Rectal smooth muscle tissue (tissue), 1 donor: ENCODE data around the gene SCN3A.

ENCODE experiments used
- H3K27ac ChIP-seq: one replicate; pipeline ENCODE4 v1.7.0; 2013; ENCODE audit warnings: low read depth, low read length, inconsistent platforms
- H3K27me3 ChIP-seq: one replicate; pipeline ENCODE4 v1.7.0; 2013; ENCODE audit warnings: low read length; ENCODE audit not compliant: control insufficient read depth, insufficient read depth
- H3K36me3 ChIP-seq: one replicate; pipeline ENCODE4 v1.7.0; 2013; ENCODE audit warnings: low read length; ENCODE audit not compliant: control insufficient read depth, insufficient read depth
- H3K4me1 ChIP-seq: one replicate; pipeline ENCODE4 v1.7.0; 2013; ENCODE audit warnings: low read length; ENCODE audit not compliant: control insufficient read depth, insufficient read depth
- H3K4me3 ChIP-seq: one replicate; pipeline ENCODE4 v1.7.0; 2013; ENCODE audit warnings: low read length
- H3K9ac ChIP-seq: one replicate; pipeline ENCODE4 v1.7.0; 2013; ENCODE audit warnings: low read length

Gene SCN3A

DNA sequence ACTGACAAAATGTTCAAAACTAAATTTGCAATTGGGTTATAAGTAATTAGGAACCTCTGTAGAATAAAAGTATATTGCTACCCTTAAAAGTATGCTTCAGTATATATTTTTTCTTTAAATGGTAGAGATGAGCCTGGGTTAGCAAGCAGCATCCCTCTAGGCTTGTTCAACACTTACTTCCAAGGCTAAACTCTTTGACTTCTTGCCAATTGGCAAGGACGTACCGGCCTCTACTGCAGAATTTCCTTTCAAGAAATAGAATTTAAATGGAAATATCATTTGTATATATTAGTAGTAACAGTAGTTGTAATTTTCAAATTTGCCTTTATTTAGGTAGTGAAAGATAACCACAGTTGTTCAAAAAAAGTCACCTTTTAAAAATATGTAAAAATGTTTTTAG, 143.4 kb downstream of the SCN3A start:
- H3K4me1 ChIP-seq: no peaks in the 10 kb centered on the region
- H3K9ac ChIP-seq: no peak overlapping the region
- no peak overlapping the region for H3K4me3 ChIP-seq
- H3K27ac ChIP-seq: no peak overlapping the region
- no peaks in the 10 kb centered on the region for H3K27me3 ChIP-seq
- no peaks in the 10 kb centered on the region for H3K36me3 ChIP-seq

DNA sequence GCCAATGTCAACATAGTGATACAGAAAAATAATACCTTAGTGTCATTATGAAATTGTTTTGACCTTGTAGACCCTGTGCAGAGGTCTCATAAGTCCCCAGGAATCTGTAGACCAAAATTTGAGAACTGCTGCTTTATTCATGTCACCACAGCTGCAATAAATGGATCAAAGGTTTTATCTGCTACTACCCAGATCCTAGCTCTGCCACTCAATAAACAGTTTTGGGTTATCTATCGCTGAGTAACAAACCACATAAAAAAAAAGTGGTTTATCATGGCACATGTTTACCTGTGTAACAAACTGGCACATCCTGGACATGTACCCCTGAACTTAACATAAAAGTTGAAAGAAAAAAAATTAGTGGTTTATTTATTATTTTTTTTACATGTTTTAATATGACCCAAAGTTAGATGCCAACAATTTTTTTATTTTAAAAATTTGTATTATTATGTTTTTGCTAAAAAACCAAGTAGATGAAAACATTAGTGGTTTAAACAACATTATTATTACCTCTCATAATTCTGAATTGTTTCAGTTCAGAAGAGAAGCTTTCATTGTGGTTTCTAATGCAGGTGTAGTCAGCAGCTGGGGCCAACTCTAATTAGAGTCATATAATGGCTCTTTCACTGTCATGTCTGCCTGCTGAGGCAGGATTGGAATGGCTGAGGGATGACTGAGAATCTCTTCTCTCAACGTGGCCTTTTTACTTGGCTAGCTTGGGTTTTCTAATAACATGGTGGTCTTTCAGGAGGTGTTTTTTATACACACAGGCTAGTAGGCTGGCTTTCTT, 145.2 kb downstream of the SCN3A start:
- no peak overlapping the region for H3K27ac ChIP-seq

GRCh38 chr2:165057931-165058330, 145.9 kb downstream of the SCN3A start:
- Histone ChIP-seq H3K4me1 (no peaks in the 10 kb centered on the region), H3K36me3 (no peaks in the 10 kb centered on the region), H3K9ac (no peak overlapping the region), H3K4me3 (no peak overlapping the region), H3K27me3 (no peaks in the 10 kb centered on the region), H3K27ac (no peak overlapping the region)

More for the DNA sequence above, 145.2 kb downstream of the SCN3A start:
- no peaks in the 10 kb centered on the region for H3K27me3 ChIP-seq
- no peaks in the 10 kb centered on the region for H3K36me3 ChIP-seq
- no peak overlapping the region for H3K4me3 ChIP-seq
- no peak overlapping the region for H3K9ac ChIP-seq
- H3K4me1 ChIP-seq: no peaks in the 10 kb centered on the region

- Histone ChIP-seq H3K36me3 (no peaks in the 10 kb centered on the region), H3K4me1 (no peaks in the 10 kb centered on the region), H3K4me3 (no peak overlapping the region), H3K9ac (no peak overlapping the region), H3K27me3 (no peaks in the 10 kb centered on the region), H3K27ac (no peak overlapping the region)
These were observed 146.5 kb downstream of the SCN3A start for GRCh38 chr2:165057308-165057707.

GRCh38 chr2:165056564-165056963, 147.3 kb downstream of the SCN3A start:
- H3K27ac ChIP-seq: no peak overlapping the region
- no peaks in the 10 kb centered on the region for H3K27me3 ChIP-seq
- H3K4me1 ChIP-seq: no peaks in the 10 kb centered on the region
- no peak overlapping the region for H3K9ac ChIP-seq
- H3K4me3 ChIP-seq: no peak overlapping the region
- no peaks in the 10 kb centered on the region for H3K36me3 ChIP-seq

DNA sequence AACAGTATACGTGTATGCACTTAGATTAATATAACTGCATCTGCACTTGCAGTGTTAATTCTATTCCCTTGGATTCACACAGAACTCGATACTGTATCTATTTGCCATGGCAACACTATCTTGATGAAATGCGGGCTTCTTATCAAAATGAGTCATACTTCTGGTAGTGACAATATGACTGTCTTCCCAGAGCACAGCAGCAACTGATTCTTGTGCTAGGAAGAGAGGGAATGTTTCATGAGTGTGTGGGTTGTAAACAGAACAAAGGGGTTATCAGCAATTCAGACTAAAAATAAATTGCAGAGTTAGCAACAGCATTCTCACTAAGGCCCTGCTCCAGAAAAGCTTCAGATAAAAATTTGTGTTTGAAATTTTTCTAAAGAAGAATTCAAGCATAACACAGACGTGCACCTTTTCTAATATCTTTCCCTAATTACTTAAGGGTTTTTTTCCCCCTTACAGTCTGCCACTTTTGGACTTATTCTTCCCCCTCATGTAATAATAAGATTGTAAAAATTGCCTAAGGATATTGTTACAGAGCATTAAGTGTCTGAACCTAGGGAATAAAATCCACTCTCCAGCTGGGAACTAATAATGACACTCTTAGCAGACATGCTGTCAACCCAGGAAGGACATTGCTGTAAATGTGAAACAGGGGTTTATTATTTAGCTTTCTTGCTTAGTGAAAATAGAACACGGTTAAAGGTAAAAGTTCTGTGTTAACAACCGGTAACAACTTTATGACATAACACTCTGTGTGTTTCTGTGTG, 148.6 kb downstream of the SCN3A start:
- H3K27ac ChIP-seq: no peak overlapping the region
- no peak overlapping the region for H3K4me3 ChIP-seq
- H3K4me1 ChIP-seq: no peaks in the 10 kb centered on the region
- no peaks in the 10 kb centered on the region for H3K36me3 ChIP-seq
- no peak overlapping the region for H3K9ac ChIP-seq
- H3K27me3 ChIP-seq: no peaks in the 10 kb centered on the region

DNA sequence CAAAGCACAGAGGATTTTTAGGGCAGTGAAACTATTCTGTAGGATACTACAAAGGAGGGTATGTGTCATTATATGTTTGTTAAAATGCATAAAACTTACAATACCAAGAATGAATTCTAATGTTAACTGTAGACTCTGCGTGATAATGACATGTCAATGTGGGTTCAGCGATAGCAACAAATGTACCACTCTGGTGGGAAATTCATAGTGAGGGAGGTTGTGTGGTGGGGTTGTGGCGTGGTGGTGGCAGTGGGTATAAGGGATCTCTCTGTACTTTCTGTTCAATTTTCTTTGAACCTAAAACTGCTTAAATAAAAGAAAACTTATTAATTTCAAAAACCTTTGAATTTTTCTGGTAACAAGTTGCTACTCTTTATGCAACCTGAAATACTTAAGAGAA, 149.2 kb downstream of the SCN3A start:
- Histone ChIP-seq H3K27ac (no peak overlapping the region), H3K4me1 (no peaks in the 10 kb centered on the region), H3K27me3 (no peaks in the 10 kb centered on the region), H3K4me3 (no peak overlapping the region), H3K9ac (no peak overlapping the region), H3K36me3 (no peaks in the 10 kb centered on the region)

- no peaks in the 10 kb centered on the region for H3K36me3 ChIP-seq
- H3K9ac ChIP-seq: no peak overlapping the region
- no peak overlapping the region for H3K27ac ChIP-seq
- no peak overlapping the region for H3K4me3 ChIP-seq
- H3K4me1 ChIP-seq: no peaks in the 10 kb centered on the region
- no peaks in the 10 kb centered on the region for H3K27me3 ChIP-seq
These were observed 159.1 kb downstream of the SCN3A start for GRCh38 chr2:165044505-165045303.
